ENCODE data around the gene RXFP3.

DNA sequence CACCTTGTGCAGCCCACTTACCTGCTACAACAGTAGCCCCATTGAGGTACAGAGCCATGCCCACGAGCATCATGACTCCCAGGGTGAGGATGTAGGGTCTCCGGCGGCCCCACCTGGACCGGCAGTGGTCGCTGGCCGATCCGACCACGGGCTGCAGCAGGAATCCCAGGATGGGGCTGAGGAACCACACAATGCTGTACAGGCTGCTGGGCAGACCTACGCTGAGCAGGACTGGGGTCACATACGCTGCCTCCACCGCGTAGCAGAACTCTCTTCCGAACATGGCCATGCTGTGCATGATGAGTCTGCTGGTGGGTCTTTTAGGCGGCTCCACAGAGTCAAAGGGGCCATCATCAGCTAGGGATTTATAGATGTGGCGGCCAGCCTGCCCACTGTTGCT, 48.0 kb downstream of the RXFP3 start:
- TF ChIP-seq, protein P1, sequence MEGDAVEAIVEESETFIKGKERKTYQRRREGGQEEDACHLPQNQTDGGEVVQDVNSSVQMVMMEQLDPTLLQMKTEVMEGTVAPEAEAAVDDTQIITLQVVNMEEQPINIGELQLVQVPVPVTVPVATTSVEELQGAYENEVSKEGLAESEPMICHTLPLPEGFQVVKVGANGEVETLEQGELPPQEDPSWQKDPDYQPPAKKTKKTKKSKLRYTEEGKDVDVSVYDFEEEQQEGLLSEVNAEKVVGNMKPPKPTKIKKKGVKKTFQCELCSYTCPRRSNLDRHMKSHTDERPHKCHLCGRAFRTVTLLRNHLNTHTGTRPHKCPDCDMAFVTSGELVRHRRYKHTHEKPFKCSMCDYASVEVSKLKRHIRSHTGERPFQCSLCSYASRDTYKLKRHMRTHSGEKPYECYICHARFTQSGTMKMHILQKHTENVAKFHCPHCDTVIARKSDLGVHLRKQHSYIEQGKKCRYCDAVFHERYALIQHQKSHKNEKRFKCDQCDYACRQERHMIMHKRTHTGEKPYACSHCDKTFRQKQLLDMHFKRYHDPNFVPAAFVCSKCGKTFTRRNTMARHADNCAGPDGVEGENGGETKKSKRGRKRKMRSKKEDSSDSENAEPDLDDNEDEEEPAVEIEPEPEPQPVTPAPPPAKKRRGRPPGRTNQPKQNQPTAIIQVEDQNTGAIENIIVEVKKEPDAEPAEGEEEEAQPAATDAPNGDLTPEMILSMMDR (optimal IDR thresholded peaks at IDR 0.05 in 1 of 3, IDR thresholded peaks at IDR 0.05 in 1 of 3, conservative IDR thresholded peaks at IDR 0.05 in 1 of 3; ENCODE audit: extremely low read depth in 1 of 3, insufficient read depth in 2 of 3, low read length in 3 of 3): no peak
- TF ChIP-seq EZH2 (IDR thresholded peaks at IDR 0.05; ENCODE audit: low read length): no peak

Data from keratinocyte (primary cell).